Osteocyte (in vitro differentiated cells): Measurements from ENCODE around the gene GABRA5. TPM values are rescaled to one million over a fixed set of nuclear protein-coding genes. Genes with fewer than 3 reads are reported as not detected.
A peak's percentile ranks its signal among the peaks of the same experiment; 100 is the strongest.
"Not testable (repeated sequence)": the region's sequence is repeated elsewhere in the genome, so short reads cannot be mapped to it uniquely, and the experiment has no call there.

Source experiments
- DNase-seq: peaks from one replicate; pipeline ENCODE4 v3.0.0; 2021; ENCODE audit warnings: mixed read lengths; ENCODE audit not compliant: unreplicated experiment; ENCODE audit errors: extremely low spot score
- H3K27ac Mint-ChIP-seq: one replicate; pipeline ENCODE4 v1.8.0; 2021; ENCODE audit warnings: mild to moderate bottlenecking, mixed read lengths; ENCODE audit not compliant: unreplicated experiment
- H3K27me3 Mint-ChIP-seq: one replicate; pipeline ENCODE4 v1.8.0; 2021; ENCODE audit warnings: mixed read lengths; ENCODE audit not compliant: unreplicated experiment
- H3K36me3 Mint-ChIP-seq: one replicate; pipeline ENCODE4 v1.8.0; 2021; ENCODE audit warnings: mixed read lengths; ENCODE audit not compliant: unreplicated experiment
- H3K4me1 Mint-ChIP-seq: one replicate; pipeline ENCODE4 v1.8.0; 2021; ENCODE audit warnings: mixed read lengths; ENCODE audit not compliant: unreplicated experiment
- H3K4me3 Mint-ChIP-seq: one replicate; pipeline ENCODE4 v1.8.0; 2021; ENCODE audit warnings: mild to moderate bottlenecking, moderate library complexity, mixed read lengths; ENCODE audit not compliant: unreplicated experiment
- H3K9me3 Mint-ChIP-seq: one replicate; pipeline ENCODE4 v1.8.0; 2021; ENCODE audit warnings: mixed read lengths; ENCODE audit not compliant: unreplicated experiment
- CTCF ChIP-seq: fragments of 200-600 bp; sonication (generic); IDR thresholded peaks from 2 replicates; pipeline ENCODE4 v1.5.0; 2021; ENCODE audit warnings: antibody characterized with exemption, mild to moderate bottlenecking, moderate library complexity
- long read RNA-seq: library from polyadenylated mRNA; unstranded; transcript quantifications from one replicate; pipeline ENCODE4 v2.0.0, GENCODE V29; 2021
- total RNA-seq: library from RNA; stranded (reverse); gene quantifications from 2 replicates; pipeline ENCODE4 v1.2.1, GENCODE V29; 2021

The GABRA5 gene
- total RNA-seq = not detected in 2 replicates
- long read RNA-seq = 0 reads

DNA sequence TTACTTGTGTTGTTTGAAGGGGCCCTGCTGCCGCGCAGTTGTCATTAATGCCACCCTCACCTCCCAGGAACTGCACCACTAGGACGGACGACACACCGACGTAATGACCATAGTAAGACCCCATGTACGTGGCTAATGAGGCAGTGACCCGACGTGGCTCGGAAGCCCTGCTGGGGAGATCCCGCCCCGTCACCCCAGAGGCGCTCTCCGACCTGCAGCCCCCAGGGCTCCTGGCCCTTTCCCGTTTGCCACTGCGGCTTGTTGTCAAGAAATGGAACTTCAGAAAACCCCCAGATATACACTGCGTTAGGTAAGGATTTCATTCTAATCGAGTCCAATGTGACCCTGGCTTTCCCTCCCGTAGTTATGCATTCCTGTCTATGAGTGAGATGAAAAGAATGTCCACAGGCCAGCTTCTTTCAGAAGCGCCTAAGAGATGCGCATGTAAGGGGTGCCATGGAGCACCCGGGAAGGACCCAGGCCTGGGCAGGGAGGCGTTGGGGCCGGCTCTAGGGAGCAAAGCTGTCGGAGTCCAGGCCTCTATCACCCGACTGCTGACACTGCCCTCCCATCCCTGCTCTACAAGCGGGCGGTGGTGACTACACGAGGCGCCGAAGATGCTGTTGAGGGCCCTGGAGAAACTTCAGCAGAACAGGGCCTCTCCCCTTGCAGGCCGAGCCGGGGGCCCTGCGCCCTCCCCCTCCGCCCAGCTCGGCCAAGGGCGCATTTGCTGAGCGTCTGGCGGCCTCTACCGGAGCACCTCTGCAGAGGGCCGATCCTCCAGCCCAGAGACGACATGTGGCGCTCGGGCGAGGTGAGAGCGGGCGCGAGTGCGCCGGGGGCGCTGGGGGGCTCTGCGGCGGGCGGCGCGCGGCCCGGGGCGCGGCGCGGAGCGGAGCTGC, at the start of gene GABRA5:
Gene GABRA5 (plus strand): TSS at position 765 of the 902 bp plus-strand sequence. CDS start 2,187 bp downstream, outside the sequence.
- no peaks in the 10 kb centered on the region for H3K36me3 Mint-ChIP-seq
- no peak for DNase-seq
- H3K27ac Mint-ChIP-seq = no peak within 1 kb of the TSS
- H3K27me3 Mint-ChIP-seq = peaks cover 59% of the 10 kb centered on the region
- peaks cover 8% of the 10 kb centered on the region for H3K4me1 Mint-ChIP-seq
- H3K9me3 Mint-ChIP-seq = no peaks in the 10 kb centered on the region
- peak within 1 kb of the TSS; percentile 32 for H3K4me3 Mint-ChIP-seq
- peak; percentile 44 for TF ChIP-seq CTCF

DNA sequence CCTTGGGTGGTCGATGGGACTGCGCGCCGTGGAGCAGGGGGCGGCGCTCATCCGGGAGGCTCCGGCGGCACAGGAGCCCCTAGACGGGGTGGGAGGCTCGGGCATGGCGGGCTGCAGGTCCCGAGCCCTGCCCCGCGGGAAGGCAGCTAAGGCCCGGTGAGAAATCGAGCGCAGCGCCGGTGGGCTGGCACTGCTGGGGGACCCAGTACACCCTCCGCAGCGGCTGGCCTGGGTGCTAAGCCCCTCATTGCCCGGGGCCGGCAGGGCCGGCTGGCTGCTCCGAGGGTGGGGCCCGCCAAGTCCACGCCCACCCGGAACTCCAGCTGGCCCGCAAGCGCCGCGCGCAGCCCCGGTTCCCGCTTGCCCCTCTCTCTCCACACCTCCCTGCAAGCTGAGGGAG, 35.7 kb upstream of the GABRA5 start:
- not testable (repeated sequence) for H3K9me3 Mint-ChIP-seq, H3K27me3 Mint-ChIP-seq, DNase-seq, H3K27ac Mint-ChIP-seq, H3K4me3 Mint-ChIP-seq, H3K4me1 Mint-ChIP-seq, H3K36me3 Mint-ChIP-seq

GRCh38 chr15:26831951-26832350, 34.9 kb upstream of the GABRA5 start:
- H3K4me3 Mint-ChIP-seq = no peak overlapping the region
- no peaks in the 10 kb centered on the region for H3K4me1 Mint-ChIP-seq

DNA sequence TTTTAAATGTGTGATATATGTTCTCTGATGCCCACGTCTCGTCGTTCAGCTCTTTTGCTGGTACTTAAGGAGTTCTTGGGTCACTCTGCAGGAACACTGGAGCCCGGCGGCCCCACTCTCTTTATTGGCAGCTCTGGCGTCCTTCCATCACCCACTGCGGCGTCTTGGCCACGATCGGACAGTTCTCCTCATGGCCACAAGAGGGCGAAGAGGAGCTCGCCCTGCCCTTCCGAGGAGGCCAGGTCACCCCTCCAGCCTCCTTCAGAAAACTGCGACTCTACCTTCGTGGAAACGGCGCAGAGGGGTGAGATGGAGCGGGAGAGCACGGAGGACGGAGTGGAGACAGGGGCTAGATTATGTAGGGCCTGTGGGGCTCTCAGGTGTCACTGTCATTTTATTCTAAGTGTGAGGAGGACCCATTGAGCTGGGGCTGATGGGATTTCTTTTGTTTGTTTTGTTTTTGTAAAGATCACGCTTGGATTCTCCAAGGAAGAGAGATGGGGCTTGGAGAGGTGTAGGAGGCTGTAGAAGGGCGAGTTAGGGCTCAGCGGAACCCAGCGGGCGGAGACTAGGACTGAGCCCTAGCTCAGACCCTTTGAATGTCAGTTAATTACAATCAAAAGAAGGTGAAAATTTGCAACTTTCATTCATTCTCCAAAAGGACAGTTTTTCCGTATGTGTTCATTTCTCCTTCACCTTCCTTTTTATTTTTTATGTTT, 28.0 kb upstream of the GABRA5 start:
- Mint-ChIP-seq H3K4me1 (no peaks in the 10 kb centered on the region), H3K9me3 (peaks cover 17% of the 10 kb centered on the region), H3K27me3 (peaks cover 8% of the 10 kb centered on the region), H3K27ac (no peak overlapping the region), H3K4me3 (no peak overlapping the region), H3K36me3 (no peaks in the 10 kb centered on the region)
- peak; percentile 53 for TF ChIP-seq CTCF
- no peak for DNase-seq

More at GRCh38 chr15:26831951-26832350, 34.9 kb upstream of the GABRA5 start:
- H3K36me3 Mint-ChIP-seq = no peaks in the 10 kb centered on the region
- no peak for DNase-seq
- H3K27me3 Mint-ChIP-seq = no peaks in the 10 kb centered on the region
- H3K9me3 Mint-ChIP-seq = peaks cover 11% of the 10 kb centered on the region
- no peak for TF ChIP-seq CTCF
- no peak overlapping the region for H3K27ac Mint-ChIP-seq

DNA sequence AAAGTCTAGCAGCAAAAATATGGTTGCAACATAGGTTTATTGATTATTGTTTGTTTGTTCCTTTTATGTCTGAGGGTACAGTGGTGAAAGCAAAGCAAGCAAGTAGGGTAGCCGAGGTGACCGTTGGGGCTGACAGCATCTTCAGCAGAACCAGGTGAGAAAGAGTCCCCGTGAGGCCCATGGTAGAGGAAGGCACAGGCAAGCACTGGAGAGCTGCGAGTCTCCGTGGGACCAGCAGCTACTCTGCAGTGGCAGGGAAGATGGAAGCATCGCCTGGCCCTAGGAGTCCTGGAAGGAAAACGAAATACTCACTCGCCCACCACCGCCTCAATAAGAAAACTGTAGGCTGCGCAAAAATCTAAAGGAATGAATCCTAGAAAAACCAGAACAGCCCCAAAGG, 25.3 kb upstream of the GABRA5 start:
- H3K4me1 Mint-ChIP-seq = no peaks in the 10 kb centered on the region
- no peak overlapping the region for H3K27ac Mint-ChIP-seq
- no peak for TF ChIP-seq CTCF
- H3K36me3 Mint-ChIP-seq = no peaks in the 10 kb centered on the region
- no peak for DNase-seq
- H3K9me3 Mint-ChIP-seq = peaks cover 10% of the 10 kb centered on the region
- no peak overlapping the region for H3K4me3 Mint-ChIP-seq
- H3K27me3 Mint-ChIP-seq = peaks cover 8% of the 10 kb centered on the region
